K562 (cell line): ENCODE measurements around the gene OR51B2. TPM values are rescaled to one million over a fixed set of nuclear protein-coding genes. Genes with fewer than 3 reads are reported as not detected.

Experiments used
- ARID3B ChIP-seq: fragments of 250-450 bp; sonication (Bioruptor Pico); IDR thresholded peaks from 2 replicates; pipeline ENCODE4 v1.4.0; 2020; ENCODE audit warnings: borderline replicate concordance
- BRD4 ChIP-seq: fragments of 200-600 bp; sonication (generic); IDR thresholded peaks from 2 replicates; pipeline ENCODE4 v1.6.1; 2017; ENCODE audit warnings: inconsistent platforms
- BRD9 ChIP-seq: fragments of 450-650 bp; IDR thresholded peaks from 2 replicates; pipeline ENCODE4 v1.6.1; 2018; ENCODE audit warnings: low read depth; ENCODE audit not compliant: partially characterized antibody
- CC2D1A ChIP-seq: fragments of 450-650 bp; IDR thresholded peaks from 2 replicates; pipeline ENCODE4 v1.6.1; 2017; ENCODE audit warnings: mild to moderate bottlenecking
- ETS1 ChIP-seq: conservative IDR thresholded peaks from 2 replicates; pipeline ENCODE4 v1.6.1; 2011; ENCODE audit warnings: low read depth, mild to moderate bottlenecking, low read length; ENCODE audit not compliant: control insufficient read depth
- HEY1 ChIP-seq: fragments of 250-450 bp; sonication (Bioruptor Pico); IDR thresholded peaks from 2 replicates; pipeline ENCODE4 v1.5.0; 2020; ENCODE audit warnings: mild to moderate bottlenecking, moderate library complexity, borderline replicate concordance
- HSF4 ChIP-seq: fragments of 250-450 bp; sonication (Bioruptor Pico); IDR thresholded peaks from 2 replicates; pipeline ENCODE4 v2.1.2; 2022; ENCODE audit warnings: mild to moderate bottlenecking, moderate library complexity, borderline replicate concordance
- LARP7 ChIP-seq: fragments of 450-650 bp; IDR thresholded peaks from 2 replicates; pipeline ENCODE4 v1.6.1; 2016
- MXI1 ChIP-seq: IDR thresholded peaks from 2 replicates; pipeline ENCODE4 v1.6.1; 2011; ENCODE audit warnings: low read depth, mild to moderate bottlenecking, improper control_type of control experiment, low read length
- NCOR1 ChIP-seq: fragments of 450-650 bp; IDR thresholded peaks from 2 replicates; pipeline ENCODE4 v1.6.1; 2016; ENCODE audit warnings: mild to moderate bottlenecking, moderate library complexity
- PBX2 ChIP-seq, 2 experiments: IDR thresholded peaks in 1 of 2; conservative IDR thresholded peaks in 1 of 2; 2 replicates each; pipeline ENCODE4 v1.6.1; 2016; ENCODE audit warnings: low read depth in 2 of 2, mild to moderate bottlenecking in 1 of 2, missing compliant biosample characterization in 1 of 2, missing genetic modification characterization in 1 of 2, moderate library complexity in 1 of 2
- PHF20 ChIP-seq: fragments of 450-650 bp; IDR thresholded peaks from 2 replicates; pipeline ENCODE4 v1.6.1; 2018; ENCODE audit not compliant: partially characterized antibody
- RCOR1 ChIP-seq, 2 experiments: IDR thresholded peaks; 2 replicates each; pipeline ENCODE4 v1.6.1; 2012; ENCODE audit warnings: low read depth in 2 of 2, low read length in 2 of 2, borderline replicate concordance in 1 of 2, improper control_type of control experiment in 1 of 2
- RUNX1 ChIP-seq: sonication (generic); IDR thresholded peaks from 2 replicates; pipeline ENCODE4 v1.6.1; 2016; ENCODE audit warnings: antibody characterized with exemption, low read depth
- SLC30A9 ChIP-seq: fragments of 250-450 bp; sonication (Bioruptor Pico); IDR thresholded peaks from 2 replicates; pipeline ENCODE4 v1.8.0; 2022; ENCODE audit warnings: mild to moderate bottlenecking, moderate library complexity
- SNRNP70 ChIP-seq: fragments of 200-400 bp; formaldehyde crosslinking; optimal IDR thresholded peaks from 2 replicates; pipeline ENCODE3; 2017; ENCODE audit warnings: low read depth, low read length
- SUPT5H ChIP-seq: fragments of 450-650 bp; IDR thresholded peaks from 2 replicates; pipeline ENCODE4 v1.6.1; 2016
- TCF3 ChIP-seq: sonication (generic); formaldehyde crosslinking; IDR thresholded peaks from 2 replicates; pipeline ENCODE4 v1.4.0; 2020; ENCODE audit warnings: mild to moderate bottlenecking, missing genetic modification reagents
- ZFP36 ChIP-seq: fragments of 150-350 bp; IDR thresholded peaks from 2 replicates; pipeline ENCODE4 v1.6.1; 2018; ENCODE audit warnings: low read length, low read depth; ENCODE audit not compliant: partially characterized antibody
- ZNF395 ChIP-seq: fragments of 200-800 bp; sonication (Bioruptor generic); IDR thresholded peaks from 2 replicates; pipeline ENCODE4 v1.6.1; 2017; ENCODE audit warnings: missing genetic modification characterization, missing compliant biosample characterization
- ZNF445 ChIP-seq: fragments of 250-450 bp; sonication (Bioruptor Pico); IDR thresholded peaks from 2 replicates; pipeline ENCODE4 v1.4.0; 2020; ENCODE audit warnings: low read depth, mild to moderate bottlenecking, moderate library complexity
- ZNF584 ChIP-seq: fragments of 200-800 bp; sonication (Bioruptor generic); IDR thresholded peaks from 2 replicates; pipeline ENCODE4 v1.6.1; 2016; ENCODE audit warnings: low read depth, mild to moderate bottlenecking, missing genetic modification characterization, missing compliant biosample characterization
- polyA plus RNA-seq, 8 experiments: library from polyadenylated mRNA; depleted of rRNA in 4 of 8; stranded (reverse) in 5 of 8; unstranded in 3 of 8; fragments of >200 nt; fragmentation: Nextera tagmentation in 2 of 8; fragmentation: Illumina TruSeq in 1 of 8; extraction: Ambion mirVana in 2 of 8; extraction: Trizol in 1 of 8; gene quantifications; 2 replicates each; pipeline versions ENCODE4 v1.2.1 to v1.2.3, GENCODE V29; 2011 to 2014; ENCODE audit warnings: inconsistent platforms in 1 of 8, missing spikeins in 1 of 8
- total RNA-seq, 7 experiments: library from RNA; depleted of rRNA in 6 of 7; stranded (reverse); fragments of >200 nt in 6 of 7; fragmentation: Illumina TruSeq in 2 of 7; extraction: Trizol in 2 of 7; gene quantifications; 2 replicates each; pipeline versions ENCODE4 v1.2.1 to v1.2.3, GENCODE V29; 2011 to 2021; ENCODE audit warnings: low replicate concordance in 1 of 7

OR51B2 gene
- total and polyA plus RNA-seq, 9 of the 15 experiments (the other 6 are each of a cell fraction or from before 2014, with no cell fraction given), result 0.38 to 6.6 (median 4.0) TPM

GRCh38 chr11:5275369-5276110 is 48.6 kb downstream of the OR51B2 start (continued):
- TF ChIP-seq RCOR1 (IDR thresholded peaks at IDR 0.05; ENCODE audit: borderline replicate concordance in 1 of 2, low read depth in 2 of 2, low read length in 2 of 2) (peak in 1 of 2 experiments; percentile 75; a peak in 2 of 4 replicates), SLC30A9 (no peak), HSF4 (CRISPR knock-in tag) (0 out of 2 replicates have a peak, but pooled peaks have one; percentile 14), MXI1 (no peak), RUNX1 (no peak), ZNF584 (CRISPR knock-in tag) (no peak), ARID3B (CRISPR knock-in tag) (no peak), LARP7 (no peak), TCF3 (CRISPR knock-in tag) (peak; percentile 88), CC2D1A (peak; percentile 24; the same call in 1 of the 2 replicates), NCOR1 (peak; percentile 86), SNRNP70 (no peak), PHF20 (no peak), SUPT5H (peak; percentile 49; the same call in 1 of the 2 replicates), BRD4 (peak; percentile 63; the same call in 1 of the 2 replicates), HEY1 (CRISPR knock-in tag) (no peak), ETS1 (no peak), ZNF395 (CRISPR knock-in tag) (peak; percentile 70), ZFP36 (no peak), PBX2 (CRISPR knock-in tag; IDR thresholded peaks at IDR 0.05; ENCODE audit: low read depth) (no peak), PBX2 (tag; conservative IDR thresholded peaks at IDR 0.05; ENCODE audit: low read depth) (peak; percentile 79), ZNF445 (no peak; the same call in 1 of the 2 replicates), BRD9 (peak; percentile 88)
